Peyer's patch (tissue), 4 donors: ENCODE data around the gene ABCC12.

ENCODE experiments used
- POLR2A ChIP-seq, 2 donors: fragments of 450-650 bp; IDR thresholded peaks; one replicate each; pipeline ENCODE4 v1.5.1; 2017; ENCODE audit warnings: antibody characterized with exemption in 2 of 2, mild to moderate bottlenecking in 2 of 2, moderate library complexity in 2 of 2
- TF ChIP-seq, protein P1 (sequence below), 6 experiments: fragments of 450-650 bp in 4 of 6; fragments of 200-600 bp in 2 of 6; sonication (generic) in 1 of 6; IDR thresholded peaks; one replicate each; pipeline ENCODE4 v1.5.1; 2017 to 2019; ENCODE audit warnings: antibody characterized with exemption in 6 of 6, mild to moderate bottlenecking in 3 of 6, moderate library complexity in 1 of 6

- no peak for TF ChIP-seq POLR2A (IDR thresholded peaks at IDR 0.05)
- TF ChIP-seq, protein P1, sequence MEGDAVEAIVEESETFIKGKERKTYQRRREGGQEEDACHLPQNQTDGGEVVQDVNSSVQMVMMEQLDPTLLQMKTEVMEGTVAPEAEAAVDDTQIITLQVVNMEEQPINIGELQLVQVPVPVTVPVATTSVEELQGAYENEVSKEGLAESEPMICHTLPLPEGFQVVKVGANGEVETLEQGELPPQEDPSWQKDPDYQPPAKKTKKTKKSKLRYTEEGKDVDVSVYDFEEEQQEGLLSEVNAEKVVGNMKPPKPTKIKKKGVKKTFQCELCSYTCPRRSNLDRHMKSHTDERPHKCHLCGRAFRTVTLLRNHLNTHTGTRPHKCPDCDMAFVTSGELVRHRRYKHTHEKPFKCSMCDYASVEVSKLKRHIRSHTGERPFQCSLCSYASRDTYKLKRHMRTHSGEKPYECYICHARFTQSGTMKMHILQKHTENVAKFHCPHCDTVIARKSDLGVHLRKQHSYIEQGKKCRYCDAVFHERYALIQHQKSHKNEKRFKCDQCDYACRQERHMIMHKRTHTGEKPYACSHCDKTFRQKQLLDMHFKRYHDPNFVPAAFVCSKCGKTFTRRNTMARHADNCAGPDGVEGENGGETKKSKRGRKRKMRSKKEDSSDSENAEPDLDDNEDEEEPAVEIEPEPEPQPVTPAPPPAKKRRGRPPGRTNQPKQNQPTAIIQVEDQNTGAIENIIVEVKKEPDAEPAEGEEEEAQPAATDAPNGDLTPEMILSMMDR (IDR thresholded peaks at IDR 0.05), result no peak
Measured at GRCh38 chr16:48110000-48110399, 45.8 kb downstream of the ABCC12 start.
